NCI-H748 (cell line): ENCODE results near the gene NTM.

ENCODE experiments used
- DNase-seq: peaks from one replicate; lab custom pipeline; 2025; ENCODE audit not compliant: unreplicated experiment; lab: John Stamatoyannopoulos, UW

The NTM gene

DNA sequence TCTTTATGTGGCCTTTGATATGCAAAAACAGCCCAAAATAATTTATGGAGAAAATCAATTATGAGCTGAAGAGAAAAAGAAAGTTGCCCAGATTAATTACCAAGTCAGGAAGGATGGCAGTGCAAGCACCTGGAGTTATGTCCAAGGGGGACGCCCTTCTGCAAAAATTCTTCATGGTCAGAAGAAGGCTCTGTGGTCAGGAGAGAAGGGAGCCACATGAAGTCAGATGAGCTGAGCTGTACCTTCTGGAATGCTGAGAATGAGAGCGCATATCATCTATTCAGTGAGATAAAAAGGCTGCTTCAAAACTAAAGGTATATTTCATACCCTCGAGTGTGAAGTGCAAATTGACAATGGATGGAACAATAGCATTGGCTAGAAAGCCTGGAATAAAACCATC lies 607.4 kb downstream of the NTM start:
- DNase-seq, result no peak

DNA sequence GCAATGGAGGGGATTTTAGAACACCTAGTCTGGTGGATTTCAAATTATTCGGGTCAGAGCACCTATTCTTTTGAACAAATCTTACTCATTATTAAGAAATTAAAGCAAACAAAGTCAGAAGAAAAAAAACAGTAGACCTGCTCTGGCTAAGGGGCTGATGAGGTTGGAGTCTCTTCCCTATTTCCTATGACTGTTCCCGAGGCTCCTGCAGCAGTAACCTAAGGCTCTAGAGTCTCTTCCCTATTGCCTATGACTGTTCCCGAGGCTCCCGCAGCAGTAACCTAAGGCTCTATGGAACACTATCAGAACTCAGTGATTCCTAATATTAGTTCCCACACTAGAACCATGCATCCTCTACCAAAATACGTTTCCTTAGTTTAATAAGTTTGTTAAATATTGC lies 607.9 kb downstream of the NTM start:
- DNase-seq, result no peak

DNA sequence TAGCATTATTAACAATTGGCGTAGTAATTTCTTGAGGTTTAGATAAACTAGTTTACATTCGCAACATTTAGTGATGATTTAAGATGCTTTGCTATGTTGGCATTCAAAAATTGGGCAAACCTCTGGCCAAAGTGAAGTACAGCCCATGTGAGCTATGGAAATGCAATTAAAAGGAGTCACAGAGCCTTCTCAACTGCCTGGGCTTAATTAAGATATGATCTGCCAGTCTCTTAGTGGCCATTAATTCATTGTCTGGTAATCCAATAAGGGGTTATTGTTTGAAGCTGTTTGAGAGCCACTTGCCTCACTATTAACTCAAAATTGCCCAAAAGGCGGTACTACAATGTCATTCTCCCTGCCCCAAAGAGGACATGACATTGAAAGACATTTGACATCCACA lies 608.9 kb downstream of the NTM start:
- peak; percentile 61 for DNase-seq

DNA sequence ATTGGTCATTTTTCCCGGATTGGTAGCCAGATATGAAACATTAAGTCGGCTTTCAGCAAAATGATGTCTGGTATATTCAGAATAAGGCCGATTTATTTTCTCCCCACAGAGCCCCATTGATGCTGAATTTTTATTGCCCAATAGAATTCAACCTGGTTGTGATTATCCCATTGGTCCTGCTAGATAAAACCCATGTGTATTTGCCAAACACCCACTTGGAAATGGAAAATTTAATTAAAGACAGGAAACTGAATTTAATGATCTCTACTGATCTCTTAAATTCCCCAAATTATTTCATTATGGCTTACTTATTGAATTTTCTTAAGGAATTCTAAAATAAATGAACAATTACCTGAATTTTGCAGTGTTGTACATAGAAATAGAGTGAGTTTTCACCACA lies 609.8 kb downstream of the NTM start:
- no peak for DNase-seq

DNA sequence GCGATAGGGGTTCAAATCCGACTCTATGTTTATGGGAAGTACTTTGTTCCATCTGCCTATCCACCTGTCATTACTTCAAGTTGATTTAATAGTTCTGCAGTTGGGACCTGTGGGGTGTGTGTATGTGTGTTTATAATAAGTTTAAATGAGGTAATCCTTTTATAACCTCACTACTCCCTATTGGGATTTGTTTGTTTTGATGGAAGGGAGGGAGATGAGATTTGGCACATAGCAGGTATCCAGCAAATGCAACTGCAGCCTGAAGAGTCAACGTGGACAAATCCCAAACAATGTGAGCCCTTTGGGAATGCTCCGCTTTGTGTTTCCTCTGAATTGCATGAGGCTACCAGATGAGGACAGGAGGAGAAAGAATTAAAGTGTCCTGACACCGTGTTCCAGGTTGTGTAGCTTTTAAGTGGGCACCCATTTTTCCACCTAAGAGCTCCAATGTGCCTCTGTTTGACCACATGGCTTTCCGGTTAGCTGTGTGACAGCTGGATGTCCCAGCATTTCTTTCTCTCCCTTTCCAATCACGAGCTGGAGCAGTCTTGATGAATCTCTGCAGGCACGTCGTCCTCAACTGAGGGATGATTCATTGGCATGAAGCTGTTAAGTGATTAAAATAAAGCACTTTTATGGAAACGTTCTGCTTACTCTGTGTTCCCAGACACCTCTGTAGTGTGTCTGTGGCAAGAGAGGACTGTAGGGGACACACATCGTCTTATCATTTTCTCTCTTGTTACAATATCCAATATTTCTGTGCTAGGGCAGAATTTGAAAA lies 610.7 kb downstream of the NTM start:
- peak; percentile 78 for DNase-seq

DNA sequence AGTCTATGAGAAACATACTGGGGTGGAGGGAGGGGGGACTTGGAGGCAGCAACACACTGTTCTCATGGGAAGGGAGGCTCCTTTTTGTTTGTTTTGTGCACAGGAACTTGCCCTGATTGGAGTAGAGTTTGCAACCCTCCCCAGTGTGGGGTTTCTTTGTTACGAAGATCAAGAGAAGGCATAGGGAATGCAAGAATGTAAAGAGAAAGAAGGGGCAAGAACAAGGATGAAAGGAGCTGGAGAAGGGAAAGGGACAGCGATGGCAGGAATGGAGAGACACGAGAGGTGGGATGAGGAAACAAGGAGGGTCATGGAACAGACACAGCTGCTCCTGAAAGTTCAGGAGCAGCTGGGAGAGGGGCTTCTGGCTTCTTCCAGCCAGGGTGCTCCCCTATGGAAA lies 611.7 kb downstream of the NTM start:
- no peak for DNase-seq

DNA sequence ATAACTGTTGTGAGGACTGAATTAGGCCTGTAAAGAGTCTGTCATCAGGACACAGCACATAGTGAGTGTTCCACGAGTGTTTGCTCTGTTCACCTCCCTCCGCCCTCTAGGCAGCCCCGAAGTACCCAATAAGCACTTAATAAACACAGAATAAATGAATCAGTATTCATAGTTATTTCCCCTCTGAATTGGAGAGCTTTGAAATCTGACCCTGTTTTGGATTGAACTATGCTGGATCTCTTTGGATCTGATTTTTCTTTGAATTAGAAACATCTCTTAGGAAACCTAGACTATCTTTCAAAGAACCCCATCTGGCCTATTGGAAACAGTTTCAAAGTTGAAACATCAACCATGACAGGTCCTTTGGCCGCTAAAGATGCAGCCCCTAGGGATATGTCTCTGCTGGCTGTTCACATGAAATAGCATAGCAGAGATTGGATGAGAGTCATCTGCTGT lies 615.5 kb downstream of the NTM start:
- DNase-seq, result no peak

DNA sequence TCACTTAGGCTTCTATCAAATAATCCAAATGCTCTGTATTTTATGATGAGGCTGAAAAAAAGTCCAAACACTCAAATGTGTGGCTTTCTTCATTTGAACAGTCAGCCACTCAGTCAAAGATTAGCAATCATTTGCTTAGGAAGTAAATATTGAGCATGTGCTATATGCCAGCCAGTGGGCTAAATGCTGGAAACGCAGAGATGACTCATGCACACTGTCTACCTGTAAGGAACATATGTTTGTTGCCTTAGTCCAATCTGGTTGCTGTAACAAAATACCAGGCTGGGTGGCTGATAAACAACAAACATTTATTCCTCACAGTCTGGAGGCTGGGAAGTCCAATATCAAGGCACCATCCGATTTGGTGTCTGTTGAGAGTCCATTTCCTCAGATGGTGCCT lies 617.3 kb downstream of the NTM start:
- no peak for DNase-seq

DNA sequence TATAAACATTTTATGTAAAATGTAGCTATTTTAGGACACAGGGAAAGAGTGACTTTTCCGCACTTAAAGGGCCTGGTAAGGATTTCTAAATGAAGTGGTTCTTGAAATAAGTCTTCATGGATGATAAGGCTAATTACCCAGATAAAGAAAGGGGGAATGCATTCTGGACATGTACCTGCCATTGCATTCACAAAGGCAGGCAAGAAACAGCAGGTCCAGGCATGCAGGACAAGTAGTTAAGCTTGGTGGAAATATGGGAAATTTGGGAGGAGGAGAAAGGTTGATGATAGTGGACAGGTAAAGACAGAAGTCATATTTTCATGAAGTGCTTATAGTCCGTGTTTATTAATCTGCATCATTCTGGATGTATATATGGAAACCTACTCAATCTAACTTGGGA lies 621.2 kb downstream of the NTM start:
- no peak for DNase-seq

DNA sequence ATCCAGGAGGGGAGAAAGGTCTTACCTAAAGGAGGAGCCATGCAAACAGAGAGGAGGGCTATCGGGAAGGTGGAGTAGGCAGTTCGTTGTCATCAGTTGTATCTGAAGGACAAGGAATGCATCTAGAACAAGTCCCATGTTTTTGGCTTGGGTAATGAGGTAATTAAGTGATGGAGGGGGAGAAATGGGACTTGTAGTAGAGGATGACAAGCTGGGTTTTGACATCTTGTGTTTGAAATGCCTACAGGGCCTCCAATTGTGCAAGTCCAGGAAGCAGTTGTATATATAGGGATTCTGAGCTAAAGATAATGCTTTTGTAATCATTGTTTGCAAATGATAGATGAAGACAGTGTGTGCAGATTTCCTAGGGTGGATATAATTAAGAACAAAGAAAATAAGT lies 622.8 kb downstream of the NTM start:
- DNase-seq, result no peak

DNA sequence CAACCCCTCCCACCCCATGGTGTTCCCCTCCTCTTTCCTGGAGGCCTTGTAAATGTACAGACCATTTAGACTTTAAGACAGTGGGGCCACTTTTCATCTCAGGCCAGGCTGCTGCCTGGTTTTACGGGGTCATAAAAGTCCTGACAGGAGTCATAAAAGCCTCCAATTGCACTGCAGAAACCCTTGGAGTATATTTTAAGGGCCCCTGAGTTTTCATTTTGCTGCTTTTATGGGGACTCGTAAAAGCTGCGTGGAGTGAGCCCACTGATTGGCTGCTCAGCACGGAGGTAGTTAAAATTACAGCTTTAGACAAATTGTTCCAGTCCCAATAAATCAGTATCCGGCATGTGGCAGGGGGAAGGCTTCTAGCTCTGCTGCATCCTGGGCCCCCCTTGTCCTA lies 627.6 kb downstream of the NTM start:
- peak; percentile 8 for DNase-seq

DNA sequence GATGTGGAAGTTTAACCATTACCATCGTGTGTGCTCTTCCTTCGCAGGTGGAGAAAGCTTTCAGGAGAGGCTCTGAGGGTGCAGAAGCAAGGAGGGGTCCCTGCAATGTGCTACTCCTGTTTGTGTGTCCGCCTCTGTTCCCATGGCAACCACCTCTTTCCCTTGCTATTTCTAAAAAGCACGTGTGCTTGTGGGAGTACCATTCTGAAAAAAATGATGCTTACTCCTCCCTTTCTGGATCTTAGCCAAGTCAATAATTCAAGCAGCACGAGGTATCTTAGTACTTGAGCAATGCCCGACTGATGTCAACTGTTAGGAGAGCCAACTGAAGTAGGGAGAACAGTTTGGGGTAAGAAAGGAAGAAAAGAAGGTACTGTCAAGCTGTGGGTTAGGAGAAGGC lies 628.7 kb downstream of the NTM start:
- peak; percentile 92 for DNase-seq

DNA sequence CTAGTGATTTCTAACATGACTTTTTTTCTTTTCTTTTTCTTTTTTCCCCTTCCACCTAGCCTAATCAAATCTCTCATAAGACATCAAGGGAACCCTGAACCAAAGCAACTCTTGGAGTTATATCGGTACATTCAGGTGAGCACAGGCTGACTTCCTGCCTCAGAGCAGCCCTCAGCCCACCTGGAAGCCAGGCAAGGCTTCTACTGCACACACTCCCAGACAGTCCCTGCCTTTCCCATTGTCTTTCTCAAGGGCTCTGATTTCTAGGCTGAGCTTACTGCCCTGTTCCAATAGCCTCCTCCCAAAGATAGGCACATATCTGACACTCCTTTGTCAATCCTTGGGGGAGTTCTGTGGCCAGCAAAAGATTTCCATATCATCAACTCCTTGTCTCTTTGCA lies 629.5 kb downstream of the NTM start:
- no peak for DNase-seq

DNA sequence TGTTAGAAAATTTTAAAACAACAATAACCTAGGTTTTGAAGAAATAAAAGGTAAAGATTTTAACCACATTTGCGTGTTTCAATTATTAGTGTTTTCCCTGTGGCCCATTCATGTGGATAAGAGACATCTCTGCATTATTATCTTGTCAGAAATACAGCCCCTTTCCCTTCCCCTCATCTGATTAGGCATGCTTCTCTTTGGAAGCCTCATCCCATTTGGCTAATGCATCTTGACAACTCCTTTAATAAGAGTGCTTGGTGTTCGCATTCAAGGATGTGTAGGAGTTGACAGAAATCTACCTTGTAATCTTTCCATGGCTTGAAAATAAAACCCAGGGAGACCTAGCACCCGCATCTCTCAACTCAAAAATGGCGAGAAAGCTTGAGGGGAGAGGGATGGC lies 635.5 kb downstream of the NTM start:
- DNase-seq, result no peak

DNA sequence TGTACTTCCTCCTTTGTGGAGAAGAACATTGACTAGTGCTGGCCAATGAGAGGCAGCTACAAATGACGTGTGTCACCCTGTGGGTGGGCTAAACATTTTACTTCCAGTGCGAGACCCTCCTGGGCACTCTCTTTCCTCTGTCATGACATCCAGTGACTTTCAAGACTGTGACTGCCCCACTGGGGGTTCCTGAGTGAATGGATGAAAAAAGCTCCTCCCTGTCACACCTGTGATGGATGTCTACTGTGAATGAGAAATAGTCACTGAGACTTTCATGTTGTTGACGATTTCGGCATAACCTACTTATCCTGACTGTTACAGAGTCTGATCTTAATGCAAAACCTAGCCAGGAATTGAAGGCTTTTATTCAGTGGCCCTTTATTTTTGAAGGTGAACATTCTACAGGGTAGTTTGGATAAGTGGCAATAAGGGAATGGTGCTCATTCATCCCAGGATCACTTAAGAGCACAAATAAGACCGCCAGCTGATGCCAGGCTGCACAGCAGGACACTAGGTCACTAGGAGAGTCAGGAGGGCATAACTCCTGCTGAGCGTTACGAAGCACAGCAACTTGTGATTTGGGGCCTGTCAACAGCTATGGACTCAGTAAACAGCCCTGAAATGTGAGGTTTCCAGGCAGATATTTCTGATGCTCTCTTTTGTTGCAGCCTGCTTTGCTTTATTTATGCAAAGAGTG lies 636.6 kb downstream of the NTM start:
- peak; percentile 7 for DNase-seq

DNA sequence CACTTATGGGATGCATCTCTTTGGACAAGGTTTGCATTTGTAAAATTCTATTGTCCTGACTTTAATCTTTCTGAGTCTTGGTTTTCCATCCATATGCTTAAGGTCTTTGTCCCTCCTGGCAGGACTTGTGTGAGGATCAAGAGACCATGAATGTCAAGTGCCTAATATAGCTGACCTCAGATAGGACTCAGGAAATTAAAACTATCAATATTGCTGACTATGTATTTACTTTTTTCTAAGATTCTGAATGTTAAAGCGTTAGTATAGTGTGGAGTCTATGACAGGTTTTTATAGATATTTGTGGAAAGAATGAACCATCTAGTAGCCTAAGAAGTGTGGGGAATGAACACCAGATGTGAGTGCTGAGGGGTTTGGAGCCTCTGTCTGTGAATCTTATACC lies 637.8 kb downstream of the NTM start:
- DNase-seq, result no peak

DNA sequence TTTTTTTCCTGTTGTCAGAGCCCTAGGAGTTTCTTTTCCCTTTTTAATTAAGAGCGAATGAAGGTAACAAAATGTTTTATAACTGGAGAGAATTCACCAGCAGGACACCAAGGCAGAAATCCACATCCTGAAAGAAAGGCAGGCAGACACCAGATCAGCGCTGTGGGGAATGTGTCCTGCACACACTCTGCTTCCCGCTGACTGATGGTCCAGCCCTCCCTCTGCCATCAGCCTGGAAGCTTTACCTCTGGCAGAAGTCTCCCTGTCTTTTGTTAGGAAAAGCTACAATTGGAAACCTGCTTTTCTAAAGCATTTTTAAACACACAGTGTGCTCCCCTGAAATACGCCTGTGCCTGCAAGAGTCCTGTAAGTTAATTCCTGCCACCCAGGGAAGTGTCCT lies 638.5 kb downstream of the NTM start:
- no peak for DNase-seq

DNA sequence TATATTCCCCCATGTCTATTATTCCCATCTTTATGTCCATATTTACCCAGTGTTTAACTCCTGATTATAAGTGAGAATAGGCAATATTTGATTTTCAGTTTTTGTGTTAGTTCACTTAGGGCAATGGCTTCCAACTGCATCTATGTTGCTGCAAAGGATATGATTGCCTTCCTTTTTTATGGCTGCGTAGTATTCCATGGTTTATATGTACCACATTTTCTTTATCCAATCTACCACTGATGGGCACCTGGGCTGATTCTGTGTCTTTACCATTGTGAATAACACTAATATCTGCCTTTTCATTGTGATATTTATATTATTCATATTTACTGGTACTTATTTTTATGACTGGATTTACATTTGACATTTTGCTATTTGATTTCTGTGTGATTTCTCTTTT lies 649.6 kb downstream of the NTM start:
- DNase-seq, result no peak

DNA sequence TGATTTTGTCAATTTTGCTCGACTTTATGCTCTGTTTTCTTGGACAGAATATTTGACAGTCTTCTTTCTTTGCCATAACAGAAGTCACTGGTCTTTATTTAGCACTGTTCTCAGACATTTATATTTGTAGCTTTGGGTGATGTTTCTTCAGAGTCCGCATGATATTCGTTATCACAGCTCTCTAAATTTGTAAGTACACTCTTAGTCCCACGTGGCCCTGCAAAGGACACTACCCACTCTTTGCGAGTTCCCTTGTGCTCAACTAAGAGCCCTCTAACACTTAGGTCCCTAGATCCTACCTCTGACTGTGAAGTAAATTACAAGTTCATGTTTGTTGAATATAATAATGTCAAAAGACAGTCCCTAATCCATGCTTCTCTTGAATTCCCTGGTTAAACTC lies 651.9 kb downstream of the NTM start:
- no peak for DNase-seq

DNA sequence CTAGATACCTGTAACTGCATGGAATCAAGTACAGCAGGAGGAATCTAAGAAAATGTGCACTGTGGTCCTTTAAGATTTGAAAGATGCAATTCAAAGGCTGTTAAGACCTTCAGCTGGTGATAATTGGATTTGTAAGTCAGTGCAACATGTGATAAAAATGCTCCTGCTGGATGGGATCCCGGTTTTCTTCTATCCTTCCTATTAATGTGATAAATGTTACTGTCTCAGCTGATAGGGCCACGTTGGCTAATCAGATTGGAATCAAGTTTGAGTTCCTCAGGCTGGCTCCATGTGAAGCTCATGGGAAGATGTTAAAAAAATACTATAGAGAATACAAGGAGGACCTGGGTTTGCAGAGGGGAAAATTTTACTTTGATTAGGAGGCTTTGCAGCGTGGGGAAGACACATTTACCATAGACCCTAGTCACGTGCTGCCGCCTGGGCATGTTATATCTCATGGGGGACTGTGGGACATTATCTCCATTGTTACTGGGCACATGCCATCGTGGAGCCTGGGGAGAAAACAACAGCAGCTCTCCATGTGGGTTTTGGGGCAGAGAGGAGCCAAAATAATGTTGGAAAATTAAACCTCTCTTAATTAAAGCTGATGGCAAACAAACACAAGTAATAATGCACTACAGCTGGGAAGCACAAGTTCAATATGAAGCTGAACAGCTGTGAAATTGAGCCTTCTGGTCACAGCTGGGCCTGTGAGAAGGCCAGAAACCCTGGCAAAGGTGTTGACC lies 652.5 kb downstream of the NTM start:
- DNase-seq, result no peak

DNA sequence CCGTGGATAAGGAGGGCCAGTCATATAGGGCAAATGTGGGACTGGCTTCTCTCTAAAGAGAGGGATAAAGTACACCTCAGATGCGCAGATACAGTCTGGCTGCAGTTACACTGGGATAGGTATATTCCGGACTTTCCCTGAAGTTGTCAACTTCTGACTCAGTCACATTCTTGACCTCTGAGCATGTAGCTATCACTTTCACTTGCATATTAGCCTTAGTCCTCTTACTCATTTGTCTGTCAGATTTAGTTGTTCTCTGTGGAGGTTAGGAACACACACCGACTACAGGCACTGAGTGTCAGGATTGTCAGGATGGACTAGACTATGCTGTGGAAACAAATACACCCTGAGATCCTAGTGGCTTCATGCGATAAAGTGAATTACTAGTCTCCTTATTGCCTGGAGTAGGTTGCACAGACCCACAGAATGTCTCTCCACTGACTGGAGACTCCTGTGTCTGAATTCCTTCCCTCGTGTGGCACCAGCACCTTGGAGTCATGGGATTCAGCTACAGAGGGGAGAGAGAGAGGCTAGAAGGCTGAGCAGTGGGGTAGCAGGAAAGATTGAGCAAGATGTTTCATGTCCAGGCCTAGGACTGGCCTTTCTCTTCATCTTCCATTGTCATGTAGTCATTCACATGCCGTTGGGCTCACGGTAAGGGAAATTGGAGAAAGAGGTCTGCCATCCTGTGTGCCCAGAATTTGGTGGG lies 654.3 kb downstream of the NTM start:
- DNase-seq, result no peak
